ENCODE results near the gene YTHDF2. TPM values are rescaled to one million over a fixed set of nuclear protein-coding genes. Genes with fewer than 3 reads are reported as not detected.
A peak's percentile ranks its signal among the peaks of the same experiment; 100 is the strongest.

YTHDF2 gene
- total and polyA plus RNA-seq, 2 of the 13 experiments (the other 11 are each of a cell fraction or from before 2014, with no cell fraction given), result 48.4 to 59.6 TPM

DNA sequence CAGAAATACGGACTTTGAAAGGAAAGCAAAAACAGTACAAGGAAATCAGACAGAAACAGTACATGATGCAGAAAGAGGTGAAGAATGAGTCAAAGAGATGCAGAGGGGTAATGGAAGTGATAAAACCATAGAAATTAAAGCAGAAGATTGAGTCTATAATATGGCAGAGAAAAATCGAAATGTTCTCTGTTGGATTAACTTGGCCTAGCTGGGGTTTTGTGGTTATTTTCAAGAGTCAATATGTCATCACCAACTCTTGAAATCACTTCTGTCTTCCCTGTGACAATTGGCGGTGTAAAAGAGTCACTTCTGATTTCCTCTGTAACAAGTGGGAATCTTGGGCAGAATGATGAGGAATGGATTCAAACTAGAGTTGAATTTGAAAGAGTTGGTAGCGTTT, 7.4 kb downstream of the YTHDF2 start:
- Histone ChIP-seq H2AFZ (ENCODE audit: low read length) (no peak overlapping the region), H3K4me3 (replicated peaks in 1 of 3; ENCODE audit: insufficient read depth in 1 of 3, low read depth in 2 of 3, low read length in 3 of 3) (no peak overlapping the region), H4K20me1 (ENCODE audit: insufficient read depth, low read length) (peaks cover 75% of the 10 kb centered on the region), H3K9me3 (ENCODE audit: low read length) (no peaks in the 10 kb centered on the region), H3K9ac (ENCODE audit: insufficient read depth, low read depth, low read length) (peak overlapping the region; percentile 10; the same call in 1 of the 2 replicates), H3K4me2 (ENCODE audit: low read depth, low read length) (peak overlapping the region; percentile 39), H3K27me3 (ENCODE audit: control insufficient read depth in 1 of 2, insufficient read depth in 2 of 2, low read length in 2 of 2) (no peaks in the 10 kb centered on the region), H3K27ac (ENCODE audit: extremely low read length, insufficient read depth, low read length) (no peak overlapping the region), H3K79me2 (ENCODE audit: insufficient read depth, low read length) (peaks cover 95% of the 10 kb centered on the region), H3K36me3 (replicated peaks in 1 of 2; ENCODE audit: control insufficient read depth in 1 of 2, insufficient read depth in 2 of 2, low read length in 2 of 2) (peaks cover 10 to 71% of the 10 kb centered on the region in 2 experiments), H3K4me1 (ENCODE audit: insufficient read depth, low read length) (peaks cover 98% of the 10 kb centered on the region)
- DNase-seq (ENCODE audit: low spot score) (no peak), ATAC-seq (no peak), FAIRE-seq (no peak)
- ChIA-PET POLR2A (interaction anchor here (1.5 kb wide), 1 partner anchor 8 kb away, joined by 4 read pairs; the partner anchor contains the start of gene YTHDF2), CTCF (ENCODE audit: low intra/inter-chr PET ratio, low total read pairs) (no interaction called here)
- WGBS (ENCODE audit: low lambda C conversion rate), result 94% methylated on average over 4 of the region's 4 CpGs
- BruUV-seq (replicated peaks), result no TSS peak
- TF ChIP-seq CC2D1A (CRISPR knock-in tag; IDR thresholded peaks at IDR 0.05) (no peak), ASH2L (IDR thresholded peaks at IDR 0.05; ENCODE audit: insufficient read length, low read depth, low read length) (peak; percentile 24)
- intact Hi-C loops (cut with micrococcal nuclease; ENCODE audit: unreplicated experiment), result no loop called here
- in situ Hi-C loops (cut with HindIII; ENCODE audit: extremely low pct_ligation_motif_present, low pct_unique_long_range_greater_than_20kb), result no loop called here

DNA sequence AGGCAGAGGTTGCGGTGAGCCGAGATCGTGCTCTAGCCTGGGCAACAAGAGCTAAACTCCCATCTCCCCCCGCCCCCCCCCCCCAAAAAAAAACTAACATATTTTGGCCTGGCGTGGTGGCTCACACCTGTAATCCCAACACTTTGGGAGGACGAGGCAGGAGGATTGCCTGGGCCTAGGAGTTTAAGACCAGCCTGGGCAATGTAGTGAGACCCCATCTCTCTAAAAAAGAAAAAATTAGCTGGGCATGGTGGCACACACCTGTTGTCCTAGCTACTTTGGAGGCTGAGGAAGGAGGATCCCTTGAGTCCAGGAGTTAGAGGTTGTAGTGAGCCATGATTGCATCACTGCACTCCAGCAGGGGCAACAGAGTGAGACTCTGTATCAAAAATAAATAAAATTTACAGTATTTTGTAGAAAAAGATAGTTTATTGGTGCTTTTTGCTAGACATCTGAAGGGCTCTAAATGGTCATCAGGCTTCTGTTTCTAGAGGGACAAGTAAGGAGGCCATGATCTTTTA, 9.0 kb downstream of the YTHDF2 start:
- Histone ChIP-seq H2AFZ (ENCODE audit: low read length) (no peak overlapping the region), H3K9ac (ENCODE audit: insufficient read depth, low read depth, low read length) (no peak overlapping the region), H3K27ac (ENCODE audit: extremely low read length, insufficient read depth, low read length) (no peak overlapping the region), H4K20me1 (ENCODE audit: insufficient read depth, low read length) (peaks cover 75% of the 10 kb centered on the region), H3K4me1 (ENCODE audit: insufficient read depth, low read length) (peaks cover 97% of the 10 kb centered on the region), H3K4me3 (replicated peaks in 1 of 3; ENCODE audit: insufficient read depth in 1 of 3, low read depth in 2 of 3, low read length in 3 of 3) (no peak overlapping the region; a peak in 1 of 6 replicates), H3K4me2 (ENCODE audit: low read depth, low read length) (no peak overlapping the region), H3K36me3 (replicated peaks in 1 of 2; ENCODE audit: control insufficient read depth in 1 of 2, insufficient read depth in 2 of 2, low read length in 2 of 2) (peaks cover 10 to 65% of the 10 kb centered on the region in 2 experiments), H3K9me3 (ENCODE audit: low read length) (no peaks in the 10 kb centered on the region), H3K27me3 (ENCODE audit: control insufficient read depth in 1 of 2, insufficient read depth in 2 of 2, low read length in 2 of 2) (no peaks in the 10 kb centered on the region), H3K79me2 (ENCODE audit: insufficient read depth, low read length) (peaks cover 96% of the 10 kb centered on the region)
- FAIRE-seq (no peak), ATAC-seq (no peak), DNase-seq (ENCODE audit: low spot score) (no peak)
- WGBS (ENCODE audit: low lambda C conversion rate), result 95% methylated on average over 6 of the region's 6 CpGs
- ChIA-PET POLR2A (interaction anchor here (0.8 to 3.4 kb wide), 4 partner anchors 9 to 97 kb away, joined by 3 to 19 read pairs (median 4); partner anchors contain the start of genes RNU11 and YTHDF2), CTCF (ENCODE audit: low intra/inter-chr PET ratio, low total read pairs) (no interaction called here)
- intact Hi-C loops (cut with micrococcal nuclease; ENCODE audit: unreplicated experiment) (no loop called here), in situ Hi-C loops (cut with HindIII; ENCODE audit: extremely low pct_ligation_motif_present, low pct_unique_long_range_greater_than_20kb) (no loop called here)
- BruUV-seq (replicated peaks), result no TSS peak
- TF ChIP-seq ZNF121 (CRISPR knock-in tag; IDR thresholded peaks at IDR 0.05) (peak; percentile 58; the same call in 1 of the 2 replicates), ZNF770 (CRISPR knock-in tag; IDR thresholded peaks at IDR 0.05) (peak; percentile 80), CEBPB (IDR thresholded peaks at IDR 0.05; ENCODE audit: borderline replicate concordance, low read depth, low read length) (0 out of 2 replicates have a peak, but pooled peaks have one; percentile 16), ZBTB1 (CRISPR knock-in tag; IDR thresholded peaks at IDR 0.05; ENCODE audit: borderline replicate concordance) (no peak)

Measured in HepG2 (cell line).